Nephron (organoid): ENCODE results near the gene CUL5.

Experiments used
- H3K27ac Mint-ChIP-seq, 3 experiments: 2 replicates each; pipeline ENCODE4 v1.8.0; 2020; ENCODE audit warnings: mixed read lengths in 3 of 3, mild to moderate bottlenecking in 2 of 3, moderate library complexity in 1 of 3
- H3K27me3 Mint-ChIP-seq: 2 replicates; pipeline ENCODE4 v1.8.0; 2021; ENCODE audit warnings: low read depth, mild to moderate bottlenecking, moderate library complexity, mixed read lengths
- H3K36me3 Mint-ChIP-seq: 2 replicates; pipeline ENCODE4 v1.8.0; 2020; ENCODE audit warnings: low read depth, mixed read lengths
- H3K4me1 Mint-ChIP-seq: 2 replicates; pipeline ENCODE4 v1.8.0; 2020; ENCODE audit warnings: mixed read lengths
- H3K4me3 Mint-ChIP-seq, 3 experiments: 2 replicates each; pipeline ENCODE4 v1.8.0; 2020; ENCODE audit warnings: mild to moderate bottlenecking in 3 of 3, mixed read lengths in 3 of 3, moderate library complexity in 2 of 3
- H3K9me3 Mint-ChIP-seq: 2 replicates; pipeline ENCODE4 v1.8.0; 2020; ENCODE audit warnings: mixed read lengths
- CTCF ChIP-seq, 3 experiments: fragments of 200-600 bp; sonication (generic); IDR thresholded peaks; one replicate each; pipeline ENCODE4 v1.5.0; 2021; ENCODE audit warnings: antibody characterized with exemption in 3 of 3; ENCODE audit not compliant: unreplicated experiment in 3 of 3

CUL5 gene

GRCh38 chr11:108084811-108085210, 76.1 kb downstream of the CUL5 start:
- TF ChIP-seq CTCF (IDR thresholded peaks at IDR 0.05; ENCODE audit: unreplicated experiment in 3 of 3), result no peak
- Mint-ChIP-seq H3K4me3 (no peak overlapping the region), H3K27ac (peak overlapping the region in 1 of 3 experiments; percentile 29), H3K9me3 (no peaks in the 10 kb centered on the region), H3K27me3 (no peaks in the 10 kb centered on the region), H3K36me3 (peaks cover 64% of the 10 kb centered on the region), H3K4me1 (no peaks in the 10 kb centered on the region)

DNA sequence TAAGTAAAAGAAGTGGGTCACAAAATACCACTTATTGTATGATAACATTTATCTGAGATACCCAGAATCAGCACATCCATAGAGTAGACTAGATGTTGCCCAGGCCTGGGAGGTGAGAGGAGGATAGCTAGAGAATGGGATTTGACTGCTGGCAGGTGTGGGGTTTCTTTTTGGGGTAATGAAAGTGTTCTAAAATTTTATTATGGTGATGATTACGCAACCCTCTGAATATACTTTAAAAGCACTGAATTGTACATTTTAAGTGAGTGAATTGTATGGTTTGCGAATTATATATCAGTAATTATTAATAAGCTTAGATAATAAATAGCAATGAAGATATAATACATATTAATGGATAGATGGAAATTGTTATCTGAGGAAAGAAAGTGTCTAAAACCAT, 77.0 kb downstream of the CUL5 start:
- no peaks in the 10 kb centered on the region for H3K27me3 Mint-ChIP-seq
- no peaks in the 10 kb centered on the region for H3K9me3 Mint-ChIP-seq

GRCh38 chr11:108092134-108092533, 83.4 kb downstream of the CUL5 start:
- Mint-ChIP-seq H3K36me3 (peaks cover 55% of the 10 kb centered on the region), H3K27ac (no peak overlapping the region), H3K27me3 (no peaks in the 10 kb centered on the region), H3K4me3 (no peak overlapping the region), H3K9me3 (no peaks in the 10 kb centered on the region), H3K4me1 (no peaks in the 10 kb centered on the region)
- no peak for TF ChIP-seq CTCF (IDR thresholded peaks at IDR 0.05; ENCODE audit: unreplicated experiment in 3 of 3)

More for the DNA sequence above, 77.0 kb downstream of the CUL5 start:
- TF ChIP-seq CTCF (IDR thresholded peaks at IDR 0.05; ENCODE audit: unreplicated experiment in 3 of 3), result no peak
- Mint-ChIP-seq H3K4me1 (no peaks in the 10 kb centered on the region), H3K27ac (no peak overlapping the region), H3K4me3 (no peak overlapping the region), H3K36me3 (peaks cover 57% of the 10 kb centered on the region)

- no peaks in the 10 kb centered on the region for H3K27me3 Mint-ChIP-seq
- H3K9me3 Mint-ChIP-seq, result no peaks in the 10 kb centered on the region
- H3K27ac Mint-ChIP-seq, result no peak overlapping the region
- no peaks in the 10 kb centered on the region for H3K4me1 Mint-ChIP-seq
- no peak overlapping the region for H3K4me3 Mint-ChIP-seq
- H3K36me3 Mint-ChIP-seq, result peaks cover 64% of the 10 kb centered on the region
- no peak for TF ChIP-seq CTCF (IDR thresholded peaks at IDR 0.05; ENCODE audit: unreplicated experiment in 3 of 3)
Measured at GRCh38 chr11:108093128-108093904, 84.6 kb downstream of the CUL5 start.

DNA sequence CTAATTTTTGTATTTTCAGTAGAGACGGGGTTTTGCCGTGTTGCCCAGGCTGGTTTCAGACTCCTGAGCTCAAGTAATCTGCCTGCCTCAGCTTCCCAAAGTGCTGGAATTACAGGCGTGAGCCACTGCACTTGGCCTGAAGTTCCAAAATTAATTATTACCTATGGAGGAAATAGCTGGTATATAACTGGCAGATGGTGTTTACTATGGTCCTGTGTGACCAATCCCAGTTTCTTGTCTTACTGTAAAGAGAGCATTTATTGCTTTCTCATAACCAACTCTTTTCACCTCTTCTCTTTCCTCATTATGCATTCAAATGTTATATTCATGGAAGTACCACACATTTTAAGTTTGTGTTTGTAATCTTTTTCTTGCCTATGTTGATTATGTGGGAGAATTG, 88.5 kb downstream of the CUL5 start:
- H3K4me3 Mint-ChIP-seq, result no peak overlapping the region
- H3K9me3 Mint-ChIP-seq, result no peaks in the 10 kb centered on the region
- H3K4me1 Mint-ChIP-seq, result no peaks in the 10 kb centered on the region
- TF ChIP-seq CTCF (IDR thresholded peaks at IDR 0.05; ENCODE audit: unreplicated experiment in 3 of 3), result no peak
- H3K27ac Mint-ChIP-seq, result no peak overlapping the region
- H3K27me3 Mint-ChIP-seq, result no peaks in the 10 kb centered on the region
- peaks cover 66% of the 10 kb centered on the region for H3K36me3 Mint-ChIP-seq
